Spinal cord (tissue), 10 donors: ENCODE results near the gene KLK8. TPM values are rescaled to one million over a fixed set of nuclear protein-coding genes. Genes with fewer than 3 reads are reported as not detected.

ENCODE experiments used
- DNase-seq, 6 donors: peaks; one replicate each; pipeline versions ENCODE4 v3.0.0 to v3.0.0-alpha.2; 2013 to 2015; ENCODE audit warnings: low spot score in 6 of 6, low read depth in 4 of 6
- H3K27ac ChIP-seq: one replicate; pipeline ENCODE4 v1.5.1; 2013; ENCODE audit warnings: low read depth, low read length, control low read depth
- H3K27me3 ChIP-seq: one replicate; pipeline ENCODE4 v1.6.1; 2013; ENCODE audit warnings: low read length; ENCODE audit not compliant: control insufficient read depth, insufficient read depth
- H3K36me3 ChIP-seq: one replicate; pipeline ENCODE4 v1.6.1; 2013; ENCODE audit warnings: low read length; ENCODE audit not compliant: control insufficient read depth, insufficient read depth
- H3K4me1 ChIP-seq: one replicate; pipeline ENCODE4 v1.6.1; 2013; ENCODE audit warnings: low read length; ENCODE audit not compliant: control insufficient read depth, insufficient read depth
- H3K4me3 ChIP-seq: one replicate; pipeline ENCODE4 v1.5.1; 2013; ENCODE audit warnings: low read depth, low read length, control low read depth
- H3K9me3 ChIP-seq: one replicate; pipeline ENCODE4 v1.6.1; 2013; ENCODE audit warnings: low read length; ENCODE audit not compliant: control insufficient read depth, insufficient read depth
- WGBS: methylation state at CpG from one replicate; pipeline ENCODE4 v1.1.5; 2013; ENCODE audit warnings: missing lambda C conversion rate; ENCODE audit not compliant: insufficient coverage; 5-methylcytosine and 5-hydroxymethylcytosine counted together
- polyA plus RNA-seq, 2 donors: library from polyadenylated mRNA; unstranded; fragments of 120-200 nt; gene quantifications; one replicate each; pipeline ENCODE4 v1.2.1, GENCODE V29; 2013; ENCODE audit not compliant: insufficient read length in 2 of 2
- total RNA-seq, 2 donors: library from RNA; depleted of rRNA in 1 of 2; stranded (reverse); fragments of 120-200 nt in 1 of 2; fragments of >200 nt in 1 of 2; gene quantifications; one replicate each; pipeline versions ENCODE4 v1.2.3 to v1.2.4, GENCODE V29; 2013 to 2014
- donor health status: healthy.

The KLK8 gene
- total and polyA plus RNA-seq, 4 donors, result 0.71 to 1.4 TPM; not detected in 2

DNA sequence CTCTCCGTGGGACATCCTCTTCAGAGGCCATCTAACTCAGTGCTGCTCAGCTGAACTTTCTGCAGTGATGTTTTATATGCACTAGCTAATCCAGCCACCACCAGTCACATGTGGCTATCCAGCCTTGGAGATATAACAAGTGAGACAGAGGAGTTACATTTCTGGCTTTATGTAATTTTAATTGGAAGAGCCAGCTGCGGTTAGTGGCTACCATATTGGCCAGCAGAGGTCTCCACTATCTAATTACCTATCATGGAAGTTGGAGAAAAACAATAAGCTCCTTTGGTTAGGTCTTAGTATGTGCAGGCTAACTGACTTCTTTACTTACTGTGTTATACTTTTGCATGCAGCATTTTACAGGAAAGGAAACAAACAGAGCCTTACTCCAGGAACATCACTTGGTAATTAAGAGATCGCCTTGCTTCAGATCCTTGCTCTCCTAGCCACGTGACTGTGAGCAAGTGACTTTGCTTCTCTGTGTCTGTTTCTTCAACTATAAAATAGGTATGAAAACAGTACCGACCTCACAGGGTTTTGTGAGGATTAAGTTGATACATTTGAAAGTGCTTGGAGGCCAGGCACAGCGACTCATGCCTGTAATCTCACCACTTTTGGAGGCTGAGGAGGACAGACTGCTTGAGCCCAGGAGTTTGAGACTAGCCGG is 19.7 kb upstream of the KLK8 start:
- H3K9me3 ChIP-seq, result no peaks in the 10 kb centered on the region
- peaks cover 22% of the 10 kb centered on the region for H3K4me1 ChIP-seq
- H3K36me3 ChIP-seq, result no peaks in the 10 kb centered on the region
- DNase-seq, result peak in 3 of 6 donors; percentile 29 to 88 (median 56)
- peaks cover 62% of the 10 kb centered on the region for H3K27me3 ChIP-seq
- no peak overlapping the region for H3K4me3 ChIP-seq
- no peak overlapping the region for H3K27ac ChIP-seq
- WGBS, result 70% methylated on average over 2 of the region's 7 CpGs

DNA sequence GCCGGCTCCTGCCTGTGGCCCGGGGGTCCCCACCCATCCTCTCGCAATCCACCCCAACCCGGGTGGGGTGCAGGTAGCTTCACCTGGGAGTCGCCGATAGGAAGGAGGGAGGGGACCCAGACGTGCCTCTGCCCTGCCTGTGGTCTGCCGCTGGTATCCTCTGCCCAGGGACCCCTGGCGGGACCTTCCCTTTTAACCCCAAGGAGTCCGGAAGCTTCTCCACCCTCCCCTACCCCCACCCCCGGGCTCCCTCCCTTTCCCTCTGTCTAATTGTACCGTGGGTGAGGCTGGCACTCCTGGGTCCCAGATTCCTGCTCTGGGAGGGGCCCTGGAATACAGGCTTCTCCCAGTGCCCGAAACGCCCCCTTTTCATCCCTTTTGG is 18.1 kb upstream of the KLK8 start, which contains the start of gene KLK10:
TSS of gene KLK10 (minus strand) at position 166 of the 382 bp plus-strand sequence. CDS start 579 bp downstream, outside the sequence.
- 6% methylated on average over 12 of the region's 14 CpGs for WGBS
- H3K27me3 ChIP-seq, result peaks cover 69% of the 10 kb centered on the region

DNA sequence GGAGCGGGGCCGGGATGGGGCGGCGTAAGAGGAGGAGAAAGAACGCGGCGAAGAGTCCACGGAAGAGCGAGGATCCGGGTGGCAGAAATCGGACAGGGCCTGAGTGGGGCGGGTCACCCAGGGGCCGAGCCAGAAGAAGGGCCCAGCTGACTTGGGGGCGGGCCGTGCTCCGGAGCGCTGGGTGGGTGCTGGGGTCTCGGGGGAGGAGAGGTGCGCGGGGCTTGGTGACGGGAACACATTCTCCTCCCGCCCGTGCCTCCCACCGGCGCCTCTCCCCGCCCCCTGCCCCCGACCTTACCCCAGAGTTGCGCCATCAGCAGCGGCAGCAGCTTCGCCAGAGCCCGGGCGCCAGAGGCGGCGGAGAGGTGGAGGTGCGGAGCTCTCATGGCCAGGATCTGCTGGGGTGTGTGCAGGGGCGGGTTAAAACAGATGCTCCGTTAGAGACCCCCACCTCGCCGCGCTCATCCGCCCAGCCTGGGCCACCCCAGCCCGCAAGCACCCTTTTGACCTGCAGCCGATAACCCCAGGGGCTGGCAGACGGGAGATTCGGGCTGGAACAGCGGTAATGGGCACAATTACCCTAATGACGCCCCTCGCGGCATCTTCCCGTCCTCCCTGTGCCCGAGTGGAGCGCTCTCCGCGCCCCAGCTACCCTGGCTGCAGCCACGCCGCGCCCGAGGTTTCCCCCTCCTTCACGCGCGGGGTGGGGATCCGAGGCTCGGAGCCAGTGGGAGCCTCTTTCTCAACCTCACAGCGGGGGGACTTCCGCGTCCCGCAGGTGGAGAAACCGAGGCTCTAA is 17.5 kb upstream of the KLK8 start:
- no peaks in the 10 kb centered on the region for H3K9me3 ChIP-seq
- no peak overlapping the region for H3K27ac ChIP-seq
- WGBS, result under 1% methylated on average over 65 of the region's 68 CpGs
- no peaks in the 10 kb centered on the region for H3K36me3 ChIP-seq
- H3K4me3 ChIP-seq, result peak overlapping the region; percentile 9
- peaks cover 69% of the 10 kb centered on the region for H3K27me3 ChIP-seq
- DNase-seq, result peak in 1 of 6 donors; percentile 9
- peaks cover 22% of the 10 kb centered on the region for H3K4me1 ChIP-seq

More for the DNA sequence above, 18.1 kb upstream of the KLK8 start, which contains the start of gene KLK10:
- Histone ChIP-seq H3K36me3 (no peaks in the 10 kb centered on the region), H3K9me3 (no peaks in the 10 kb centered on the region), H3K27ac (no peak within 1 kb of the TSS), H3K4me1 (peaks cover 22% of the 10 kb centered on the region), H3K4me3 (peak within 1 kb of the TSS; percentile 9)
- no peak for DNase-seq

DNA sequence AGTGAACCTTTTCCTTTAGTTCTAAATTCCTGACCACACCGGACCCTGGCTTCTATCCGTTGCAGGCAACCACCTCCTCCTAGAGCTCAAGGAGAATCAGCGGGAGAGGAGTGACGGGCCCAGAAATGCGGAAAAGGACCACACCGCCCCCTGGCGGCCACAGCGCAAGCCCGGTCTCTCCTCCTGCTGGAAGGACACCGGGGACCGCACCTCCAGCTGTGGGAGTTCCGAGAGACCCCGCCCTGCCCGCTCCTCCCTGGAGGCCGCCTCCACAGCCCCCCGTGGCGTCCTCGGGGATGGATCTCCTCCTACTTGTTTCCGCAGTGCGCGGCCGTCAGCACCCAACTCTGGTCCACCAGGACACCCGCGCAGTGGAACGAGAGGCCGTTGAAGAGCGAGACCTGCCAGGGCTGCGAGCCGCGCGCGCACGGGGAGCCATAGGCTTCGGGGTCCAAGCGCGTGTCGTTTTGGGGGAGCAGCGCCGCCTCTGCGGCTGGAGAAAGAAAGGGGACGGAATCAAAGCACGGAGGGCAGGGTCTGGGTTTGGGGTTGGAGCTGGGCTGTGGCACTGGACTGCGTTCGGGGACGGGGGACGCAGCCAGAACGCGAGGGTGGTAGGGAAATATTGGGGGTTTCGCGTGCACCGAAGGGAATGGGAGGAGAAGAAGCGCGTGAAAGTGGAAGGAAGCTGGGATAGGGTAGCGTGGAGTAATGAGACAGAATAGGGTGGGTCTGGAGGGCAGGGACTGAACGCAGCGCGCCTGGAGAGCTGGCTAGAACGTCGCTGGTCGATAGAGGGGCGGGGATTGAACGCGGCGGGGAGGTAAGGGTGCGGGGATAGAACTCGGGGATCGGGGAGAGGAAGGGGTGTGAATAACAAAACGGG is 15.6 kb upstream of the KLK8 start:
- no peak overlapping the region for H3K27ac ChIP-seq
- H3K9me3 ChIP-seq, result no peaks in the 10 kb centered on the region
- under 1% methylated on average over 68 of the region's 68 CpGs for WGBS
- H3K4me3 ChIP-seq, result peak overlapping the region; percentile 35
- peaks cover 22% of the 10 kb centered on the region for H3K4me1 ChIP-seq
- H3K27me3 ChIP-seq, result peaks cover 66% of the 10 kb centered on the region
- DNase-seq, result peak in 3 of 6 donors; percentile 42 to 87 (median 43)
- H3K36me3 ChIP-seq, result no peaks in the 10 kb centered on the region

DNA sequence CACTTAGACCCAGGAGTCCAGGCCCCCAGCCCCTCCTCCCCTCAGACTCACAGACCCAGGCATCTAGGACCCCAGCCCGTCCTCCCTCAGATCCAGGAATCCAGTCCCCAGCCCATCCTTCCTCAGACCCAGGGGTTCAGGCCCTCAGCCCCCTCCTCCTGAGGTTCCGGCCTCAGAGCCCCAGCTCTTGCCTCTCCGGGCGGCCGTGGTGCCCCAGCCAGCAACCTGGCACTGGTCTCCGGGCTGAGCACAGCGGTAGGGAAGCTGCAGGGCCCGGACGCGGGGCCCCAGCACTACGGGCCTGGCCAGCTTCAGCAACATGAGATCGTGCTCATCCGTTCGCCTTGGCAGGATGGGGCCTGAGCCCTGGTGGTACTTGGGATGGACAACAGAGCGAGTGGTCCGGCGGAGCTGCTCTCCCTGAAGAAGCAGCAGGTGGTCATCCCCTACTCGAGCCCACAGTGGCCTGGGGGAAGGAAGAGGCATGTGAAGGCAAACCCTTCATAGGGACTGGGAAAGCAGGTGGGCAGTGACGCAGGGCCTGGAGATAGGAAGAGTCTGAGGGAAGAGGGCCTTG is 14.4 kb upstream of the KLK8 start:
- H3K27ac ChIP-seq, result no peak overlapping the region
- peaks cover 66% of the 10 kb centered on the region for H3K27me3 ChIP-seq
- H3K9me3 ChIP-seq, result no peaks in the 10 kb centered on the region
- peaks cover 22% of the 10 kb centered on the region for H3K4me1 ChIP-seq
- no peak overlapping the region for H3K4me3 ChIP-seq
- no peak for DNase-seq
- H3K36me3 ChIP-seq, result no peaks in the 10 kb centered on the region
- 89% methylated on average over 18 of the region's 19 CpGs for WGBS

DNA sequence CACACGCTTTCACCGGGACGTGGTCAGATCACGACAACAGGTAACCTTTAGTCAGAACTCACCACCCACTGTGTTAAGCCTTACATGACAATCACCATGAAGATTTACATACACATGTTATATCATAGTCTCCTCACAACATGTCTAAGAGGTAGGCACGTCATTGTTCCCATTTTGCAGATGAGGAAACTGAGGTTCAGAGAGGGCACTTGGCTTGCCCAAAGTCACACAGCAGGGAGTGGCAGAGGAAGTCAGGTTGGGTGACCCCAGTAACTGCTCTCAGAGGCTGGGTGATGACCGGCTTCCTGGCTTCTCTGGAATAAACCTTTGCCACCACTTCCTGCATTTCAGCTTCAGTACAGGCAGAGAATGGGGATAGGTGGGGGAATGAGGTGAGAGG is 12.8 kb upstream of the KLK8 start:
- DNase-seq, result no peak
- 92% methylated on average over 5 of the region's 6 CpGs for WGBS
- H3K27me3 ChIP-seq, result peaks cover 64% of the 10 kb centered on the region

DNA sequence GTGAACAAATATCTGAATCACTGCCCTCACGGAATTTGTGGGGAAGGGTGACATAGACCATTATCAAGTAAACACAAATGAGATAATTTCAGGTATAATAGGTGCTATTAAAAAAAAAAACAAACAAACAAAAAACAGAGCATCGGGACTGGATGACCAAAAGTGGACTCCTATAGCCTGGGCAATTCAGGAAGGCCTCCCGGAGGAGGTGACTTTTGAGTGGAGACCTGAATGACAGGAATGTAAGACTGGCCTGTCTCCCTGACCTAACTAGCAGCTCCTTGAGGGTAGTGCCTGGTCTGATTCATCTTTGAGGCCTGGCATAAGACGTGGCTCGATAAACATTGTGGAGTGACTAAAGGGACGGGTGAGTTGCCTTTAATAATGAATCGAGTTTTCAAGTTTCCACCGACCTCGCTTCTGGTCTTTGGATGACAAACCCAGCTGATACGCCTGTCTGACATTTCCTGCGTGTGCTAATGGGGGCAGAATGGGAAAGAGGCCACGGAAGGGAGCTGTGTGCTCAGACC is 11.3 kb upstream of the KLK8 start:
- no peak for DNase-seq
- no peak overlapping the region for H3K4me3 ChIP-seq
- no peaks in the 10 kb centered on the region for H3K36me3 ChIP-seq
- H3K9me3 ChIP-seq, result no peaks in the 10 kb centered on the region
- peaks cover 11% of the 10 kb centered on the region for H3K4me1 ChIP-seq
- WGBS, result 76% methylated on average over 11 of the region's 12 CpGs
- H3K27ac ChIP-seq, result no peak overlapping the region
- H3K27me3 ChIP-seq, result peaks cover 50% of the 10 kb centered on the region

More for the DNA sequence above, 12.8 kb upstream of the KLK8 start:
- Histone ChIP-seq H3K9me3 (no peaks in the 10 kb centered on the region), H3K27ac (no peak overlapping the region), H3K4me1 (peaks cover 19% of the 10 kb centered on the region), H3K4me3 (no peak overlapping the region), H3K36me3 (no peaks in the 10 kb centered on the region)

DNA sequence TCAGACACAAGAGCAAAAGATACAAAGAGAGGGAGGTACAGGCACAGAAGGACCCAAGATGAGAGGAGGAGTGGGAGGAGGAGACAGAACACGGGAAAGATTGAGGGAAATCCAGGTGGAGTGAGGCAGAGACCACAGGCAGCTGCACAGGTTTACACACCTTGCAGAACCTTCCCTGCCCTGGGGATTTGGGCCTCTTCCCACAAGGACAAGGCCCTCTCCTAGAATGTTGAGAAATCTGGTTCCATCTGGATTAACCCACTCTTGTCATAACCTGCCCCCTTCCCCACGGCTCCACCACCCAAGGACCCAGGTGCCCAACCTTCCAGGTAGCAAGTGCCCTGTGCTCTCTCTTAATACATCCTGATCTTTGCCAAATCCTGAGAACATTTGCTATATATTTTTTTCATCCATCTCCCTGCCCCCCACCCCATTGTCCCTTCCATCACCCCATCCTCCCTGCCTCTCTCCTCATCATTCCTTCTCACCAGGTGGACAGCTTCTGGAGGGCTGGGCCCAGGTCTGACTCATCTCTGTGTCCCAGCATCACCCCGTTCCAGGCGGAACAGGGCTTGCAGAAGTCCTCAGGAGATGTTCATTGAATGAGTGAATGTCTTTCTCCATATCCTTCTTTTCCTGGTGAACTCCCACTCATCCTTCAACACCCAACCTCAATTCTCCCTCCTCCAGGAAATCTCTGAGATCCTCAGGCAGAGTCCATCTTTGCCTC is 8.8 kb upstream of the KLK8 start:
- Histone ChIP-seq H3K4me1 (no peaks in the 10 kb centered on the region), H3K27me3 (peaks cover 38% of the 10 kb centered on the region), H3K9me3 (no peaks in the 10 kb centered on the region), H3K27ac (no peak overlapping the region), H3K36me3 (no peaks in the 10 kb centered on the region), H3K4me3 (no peak overlapping the region)
- no peak for DNase-seq
- 49% methylated on average over 3 of the region's 4 CpGs for WGBS
